ENCODE measurements around the gene TBRG1. TPM values are rescaled to one million over a fixed set of nuclear protein-coding genes. Genes with fewer than 3 reads are reported as not detected.

The TBRG1 gene
- polyA plus RNA-seq, 3 donors, result 23.0 to 41.9 (median 40.3) TPM

DNA sequence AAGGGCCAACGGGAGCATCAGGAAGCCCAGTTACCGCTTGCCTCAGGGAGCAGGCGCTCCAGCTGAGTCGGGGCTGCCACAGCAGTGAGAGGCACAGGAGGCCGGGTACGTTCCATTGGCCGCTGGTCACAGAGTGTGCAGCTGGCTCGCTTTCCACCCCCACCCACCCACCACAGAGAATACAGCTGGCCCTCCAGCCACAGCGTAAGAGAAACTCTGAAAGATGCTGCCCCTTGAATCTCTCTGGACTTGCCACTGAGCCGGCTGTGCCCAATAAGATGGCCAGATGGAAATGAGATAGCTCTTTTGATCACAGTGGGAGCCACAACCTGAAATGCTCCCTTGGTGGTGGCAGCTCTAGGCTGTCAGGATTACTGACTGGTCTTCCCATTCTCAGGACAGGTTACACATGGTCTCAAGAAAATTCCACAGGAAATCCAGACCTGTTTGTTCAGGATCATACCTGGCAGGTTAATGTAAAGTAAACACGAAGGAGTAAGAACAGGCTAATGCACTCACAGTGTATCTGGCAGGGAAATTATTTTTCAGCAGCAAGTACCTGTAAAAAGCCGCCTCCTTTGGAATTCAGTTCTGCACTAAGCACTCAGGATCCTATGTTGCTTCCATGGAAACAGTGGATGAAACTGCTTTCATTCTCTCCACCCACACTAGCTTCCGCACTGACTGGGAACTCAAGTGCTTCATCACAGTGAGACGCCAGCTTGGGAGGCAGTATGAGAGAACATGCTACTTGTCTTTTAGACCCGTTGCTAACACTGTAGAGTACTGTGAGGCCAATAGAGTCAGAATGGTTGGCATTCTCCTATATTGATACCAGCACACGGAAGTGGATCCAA is 34.3 kb downstream of the TBRG1 start:
- peak; percentile 47 for DNase-seq

- no peak for DNase-seq
These were observed 35.2 kb downstream of the TBRG1 start for GRCh38 chr11:124657904-124658303.

DNA sequence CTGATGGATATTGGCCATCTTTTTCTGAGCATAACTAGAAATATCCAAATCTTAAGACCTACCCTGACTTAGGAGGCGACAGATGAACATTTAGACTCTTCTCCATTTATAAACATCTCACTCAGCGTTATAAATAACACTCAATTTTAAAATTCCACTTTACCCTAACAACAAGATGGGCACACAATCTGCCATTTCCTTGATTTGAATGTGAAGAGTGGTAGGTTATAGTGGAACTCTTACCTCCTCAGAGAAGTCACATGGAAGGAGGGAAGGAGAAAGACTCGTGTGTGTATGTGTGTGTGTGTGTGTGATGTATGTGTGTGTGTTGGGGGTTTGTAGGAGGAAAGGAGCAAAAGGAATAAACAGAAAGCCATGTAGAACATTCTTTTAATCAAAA is 35.8 kb downstream of the TBRG1 start:
- no peak for DNase-seq

GRCh38 chr11:124658986-124659385 is 36.3 kb downstream of the TBRG1 start:
- no peak for DNase-seq

GRCh38 chr11:124661553-124661952 is 38.9 kb downstream of the TBRG1 start:
- DNase-seq, result no peak

DNA sequence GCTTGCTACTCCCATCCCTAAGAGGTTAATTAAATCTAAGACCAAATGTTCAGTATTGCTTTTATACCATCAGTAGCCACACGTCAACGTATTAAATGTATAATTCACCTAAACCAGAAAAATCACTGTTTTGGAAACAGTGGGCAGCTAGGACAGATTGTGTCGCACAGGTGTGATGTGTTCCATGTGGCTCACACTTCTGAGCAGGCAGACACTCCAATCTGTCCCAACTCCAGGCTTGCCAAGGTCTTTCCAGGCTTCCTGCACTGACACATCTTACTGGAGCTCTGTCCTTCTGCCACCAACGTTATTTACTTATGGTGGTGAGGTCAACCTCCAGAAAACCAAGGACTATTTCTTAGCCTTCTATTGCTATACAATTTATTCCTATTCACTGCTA is 39.4 kb downstream of the TBRG1 start:
- no peak for DNase-seq

GRCh38 chr11:124663861-124664260 is 41.2 kb downstream of the TBRG1 start:
- DNase-seq, result no peak

DNA sequence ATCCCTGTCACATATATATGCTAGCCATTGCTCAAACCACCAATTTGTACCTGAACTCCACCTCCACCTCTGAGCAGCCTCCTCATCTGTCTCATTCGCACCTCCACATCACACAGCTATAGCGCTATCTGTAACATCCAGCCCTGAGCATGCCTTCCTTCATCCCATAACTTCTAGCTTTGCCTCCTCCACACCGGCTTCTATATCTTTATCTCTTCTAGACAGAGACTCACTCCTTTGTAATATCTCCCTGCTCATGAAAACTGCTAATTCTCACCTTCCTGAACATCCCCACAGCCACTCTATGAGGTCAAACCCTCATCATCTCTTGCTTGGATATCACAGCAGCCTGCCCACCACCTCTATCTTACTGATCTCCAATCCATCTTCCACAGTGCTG is 44.9 kb downstream of the TBRG1 start:
- DNase-seq, result no peak

- DNase-seq, result peak; percentile 27
These were observed 46.5 kb downstream of the TBRG1 start for GRCh38 chr11:124669193-124669592.

DNA sequence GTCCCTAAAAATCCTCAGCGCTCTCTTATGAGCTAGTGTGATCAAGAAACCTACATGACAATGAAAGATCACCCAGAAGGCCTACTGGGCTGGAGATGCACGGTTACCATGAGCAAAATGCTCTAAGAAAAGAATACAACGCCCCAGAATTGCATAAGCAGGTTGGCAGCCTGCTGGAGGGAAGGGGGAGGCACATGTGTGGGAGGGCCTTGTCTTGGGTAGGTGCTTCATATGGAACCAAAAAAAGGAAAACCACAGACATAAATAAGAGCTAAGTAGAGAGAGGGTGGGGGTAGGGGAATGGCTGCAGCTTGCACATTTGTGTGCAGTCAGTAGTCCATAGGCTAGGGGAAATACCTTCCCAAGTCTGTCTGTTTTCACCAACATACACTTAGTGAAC is 48.1 kb downstream of the TBRG1 start:
- no peak for DNase-seq

GRCh38 chr11:124672536-124673215 is 50.0 kb downstream of the TBRG1 start:
- no peak for DNase-seq

GRCh38 chr11:124673333-124674167 is 50.9 kb downstream of the TBRG1 start, which contains the start of the genes SIAE and SPA17:
TSS of gene SIAE (minus strand) at chr11:124673739. CDS start at chr11:124673708, 31 bp downstream.
TSS of gene SPA17 (plus strand) at chr11:124673904. CDS start at chr11:124675265, 1,361 bp downstream.
- peak; percentile 96 for DNase-seq

- DNase-seq, result no peak
These were observed 51.5 kb downstream of the TBRG1 start for GRCh38 chr11:124674168-124674517.

- no peak for DNase-seq
These were observed 51.9 kb downstream of the TBRG1 start for GRCh38 chr11:124674571-124674970.

DNA sequence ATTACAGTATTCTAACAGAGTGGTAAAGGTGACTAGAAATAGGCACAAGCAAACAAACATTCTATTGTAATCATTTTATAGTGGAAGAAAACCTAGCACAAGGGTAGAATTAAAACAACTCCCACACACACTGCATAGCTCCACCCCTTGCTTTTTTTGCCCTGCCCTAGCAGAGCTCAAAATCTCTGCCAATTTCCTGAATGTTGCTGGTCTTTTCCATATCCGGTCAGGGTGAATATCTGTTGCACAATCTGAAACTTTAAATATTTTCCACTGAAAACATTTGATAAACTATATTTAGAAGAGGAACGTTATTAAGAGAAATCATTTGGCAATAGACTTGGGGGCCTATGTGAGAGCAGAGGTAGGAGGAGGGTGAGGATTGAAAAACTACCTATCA is 53.7 kb downstream of the TBRG1 start:
- DNase-seq, result no peak

DNA sequence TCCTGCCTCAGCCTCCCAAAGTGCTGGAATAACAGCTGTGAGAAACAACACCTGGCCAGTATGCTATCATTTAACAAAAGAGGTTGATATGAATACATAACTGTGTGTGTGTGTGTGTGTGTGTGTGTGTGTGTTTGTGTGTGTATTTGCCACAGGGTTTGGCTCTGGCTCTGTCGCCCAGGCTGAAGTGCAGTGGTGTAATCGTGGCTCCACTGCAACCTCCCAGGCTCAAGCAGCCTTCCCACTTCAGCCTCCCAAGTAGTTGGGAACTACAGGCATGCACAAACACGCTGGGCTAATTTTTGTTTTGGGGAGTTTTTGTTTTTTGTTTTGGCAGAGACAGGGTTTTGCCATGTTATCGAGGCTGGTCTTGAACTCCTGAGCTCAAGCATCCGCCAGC is 55.8 kb downstream of the TBRG1 start:
- DNase-seq, result no peak

- no peak for DNase-seq
These were observed 58.8 kb downstream of the TBRG1 start for GRCh38 chr11:124681421-124681820.

DNA sequence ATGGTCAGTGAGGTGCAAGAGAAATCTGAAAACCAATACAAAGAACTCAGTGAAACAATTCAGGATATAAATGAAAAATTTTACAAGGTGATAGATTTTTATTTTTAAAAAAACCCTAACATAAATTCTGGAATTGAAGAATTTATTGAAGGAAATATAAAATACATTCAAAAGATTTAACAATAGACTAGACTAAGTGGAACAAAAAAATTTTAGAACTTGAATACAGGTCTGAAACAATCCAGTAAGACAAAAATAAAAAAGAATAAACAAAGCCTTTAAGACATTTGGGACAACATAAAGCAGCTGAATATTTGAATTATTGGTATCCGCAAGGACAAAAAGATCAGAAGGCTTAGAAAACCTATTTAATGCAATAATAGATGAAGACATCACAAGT is 59.8 kb downstream of the TBRG1 start:
- DNase-seq, result no peak

Data from renal pelvis (tissue), 4 donors.